ENCODE measurements around the gene PCDH7. TPM values are rescaled to one million over a fixed set of nuclear protein-coding genes. Genes with fewer than 3 reads are reported as not detected.

PCDH7 gene, protein sequence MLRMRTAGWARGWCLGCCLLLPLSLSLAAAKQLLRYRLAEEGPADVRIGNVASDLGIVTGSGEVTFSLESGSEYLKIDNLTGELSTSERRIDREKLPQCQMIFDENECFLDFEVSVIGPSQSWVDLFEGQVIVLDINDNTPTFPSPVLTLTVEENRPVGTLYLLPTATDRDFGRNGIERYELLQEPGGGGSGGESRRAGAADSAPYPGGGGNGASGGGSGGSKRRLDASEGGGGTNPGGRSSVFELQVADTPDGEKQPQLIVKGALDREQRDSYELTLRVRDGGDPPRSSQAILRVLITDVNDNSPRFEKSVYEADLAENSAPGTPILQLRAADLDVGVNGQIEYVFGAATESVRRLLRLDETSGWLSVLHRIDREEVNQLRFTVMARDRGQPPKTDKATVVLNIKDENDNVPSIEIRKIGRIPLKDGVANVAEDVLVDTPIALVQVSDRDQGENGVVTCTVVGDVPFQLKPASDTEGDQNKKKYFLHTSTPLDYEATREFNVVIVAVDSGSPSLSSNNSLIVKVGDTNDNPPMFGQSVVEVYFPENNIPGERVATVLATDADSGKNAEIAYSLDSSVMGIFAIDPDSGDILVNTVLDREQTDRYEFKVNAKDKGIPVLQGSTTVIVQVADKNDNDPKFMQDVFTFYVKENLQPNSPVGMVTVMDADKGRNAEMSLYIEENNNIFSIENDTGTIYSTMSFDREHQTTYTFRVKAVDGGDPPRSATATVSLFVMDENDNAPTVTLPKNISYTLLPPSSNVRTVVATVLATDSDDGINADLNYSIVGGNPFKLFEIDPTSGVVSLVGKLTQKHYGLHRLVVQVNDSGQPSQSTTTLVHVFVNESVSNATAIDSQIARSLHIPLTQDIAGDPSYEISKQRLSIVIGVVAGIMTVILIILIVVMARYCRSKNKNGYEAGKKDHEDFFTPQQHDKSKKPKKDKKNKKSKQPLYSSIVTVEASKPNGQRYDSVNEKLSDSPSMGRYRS (N-terminal part only)
- total RNA-seq: 10 to 100 TPM; 12.6 to 55.0 (median 40.0) TPM

DNA sequence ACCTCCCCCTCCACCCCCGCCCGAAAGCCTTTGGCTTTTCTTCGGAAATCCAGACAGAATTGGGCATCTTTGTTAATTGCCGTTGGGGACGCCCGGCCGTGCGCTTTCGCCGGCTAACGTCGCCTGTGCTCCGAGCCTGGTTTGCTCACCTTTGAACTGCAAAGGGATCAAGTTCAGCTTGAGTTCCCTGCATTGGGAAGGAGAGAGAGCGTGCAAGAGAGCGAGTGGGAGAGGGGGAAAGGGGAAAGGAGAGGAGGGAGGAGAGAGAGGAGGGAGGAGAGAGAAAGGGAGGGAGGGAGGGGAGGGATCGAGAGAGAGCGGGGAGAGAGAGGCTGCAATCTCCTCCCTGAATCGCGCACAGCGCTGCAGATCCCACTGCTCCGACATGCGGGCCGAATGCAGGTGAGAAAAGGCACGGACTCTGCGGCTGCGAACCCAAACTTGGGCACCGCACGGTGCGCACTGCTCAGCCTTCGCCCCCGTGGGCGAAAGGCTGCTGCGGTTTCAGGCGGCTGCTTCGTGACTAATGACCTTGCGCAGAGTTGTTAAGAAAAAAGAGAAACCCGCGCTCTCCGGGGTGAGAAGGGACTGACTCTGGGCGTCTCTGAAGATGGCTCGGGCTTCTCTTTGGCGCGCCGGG is at the start of gene PCDH7:
TSS of gene PCDH7 (plus strand) at position 349 of the 640 bp plus-strand sequence. CDS start 1,054 bp downstream, outside the sequence.
- TF ChIP-seq, protein P1, sequence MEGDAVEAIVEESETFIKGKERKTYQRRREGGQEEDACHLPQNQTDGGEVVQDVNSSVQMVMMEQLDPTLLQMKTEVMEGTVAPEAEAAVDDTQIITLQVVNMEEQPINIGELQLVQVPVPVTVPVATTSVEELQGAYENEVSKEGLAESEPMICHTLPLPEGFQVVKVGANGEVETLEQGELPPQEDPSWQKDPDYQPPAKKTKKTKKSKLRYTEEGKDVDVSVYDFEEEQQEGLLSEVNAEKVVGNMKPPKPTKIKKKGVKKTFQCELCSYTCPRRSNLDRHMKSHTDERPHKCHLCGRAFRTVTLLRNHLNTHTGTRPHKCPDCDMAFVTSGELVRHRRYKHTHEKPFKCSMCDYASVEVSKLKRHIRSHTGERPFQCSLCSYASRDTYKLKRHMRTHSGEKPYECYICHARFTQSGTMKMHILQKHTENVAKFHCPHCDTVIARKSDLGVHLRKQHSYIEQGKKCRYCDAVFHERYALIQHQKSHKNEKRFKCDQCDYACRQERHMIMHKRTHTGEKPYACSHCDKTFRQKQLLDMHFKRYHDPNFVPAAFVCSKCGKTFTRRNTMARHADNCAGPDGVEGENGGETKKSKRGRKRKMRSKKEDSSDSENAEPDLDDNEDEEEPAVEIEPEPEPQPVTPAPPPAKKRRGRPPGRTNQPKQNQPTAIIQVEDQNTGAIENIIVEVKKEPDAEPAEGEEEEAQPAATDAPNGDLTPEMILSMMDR (IDR thresholded peaks at IDR 0.05): no peak
- TF ChIP-seq POLR2A (IDR thresholded peaks at IDR 0.05): peak in 1 of 2 donors; percentile 57
- H3K27me3 ChIP-seq: no peaks in the 10 kb centered on the region
- intact Hi-C loops (cut with DNase I): loop anchor here (10.0 kb wide), 1 partner anchor 55 kb away; no protein-coding TSS in a partner anchor

DNA sequence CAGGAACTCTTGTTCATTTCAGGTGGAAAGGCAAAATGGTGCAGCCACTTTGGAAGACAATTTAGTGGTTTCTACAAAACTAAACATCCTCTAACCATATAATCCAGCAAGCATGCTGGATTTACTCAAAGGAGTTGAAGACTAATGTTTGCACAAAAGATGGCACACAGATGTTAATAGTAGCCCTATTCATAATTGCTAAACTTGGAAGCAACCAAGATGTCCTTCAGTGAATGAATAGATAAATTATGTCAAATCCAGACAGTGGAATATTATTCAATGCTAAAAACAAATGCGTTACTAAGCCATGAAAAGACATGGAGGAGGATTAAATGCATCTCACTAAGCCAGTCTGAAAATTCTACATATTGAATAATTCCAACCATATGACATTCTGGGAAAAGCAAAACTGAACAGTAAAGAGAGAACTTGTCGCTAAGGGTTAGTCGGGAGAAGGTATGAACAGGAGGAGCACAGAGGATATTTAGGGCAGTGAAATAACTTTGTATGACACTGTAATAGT is 48.2 kb upstream of the PCDH7 start:
- TF ChIP-seq, protein P1 (IDR thresholded peaks at IDR 0.05): no peak
- TF ChIP-seq POLR2A (IDR thresholded peaks at IDR 0.05): no peak
- Histone ChIP-seq H3K4me1 (no peaks in the 10 kb centered on the region), H3K27me3 (no peaks in the 10 kb centered on the region), H3K9me3 (no peaks in the 10 kb centered on the region), H3K36me3 (no peaks in the 10 kb centered on the region), H3K4me3 (replicated peaks in 1 of 3) (no peak overlapping the region), H3K27ac (no peak overlapping the region)
- intact Hi-C loops (cut with DNase I): no loop called here
- WGBS, 2 donors: 93 to 98% methylated on average over 3 of the region's 3 CpGs
- DNase-seq: no peak

More for the DNA sequence above, at the start of gene PCDH7:
- peak within 1 kb of the TSS; percentile 20 to 75 (median 71) for H3K27ac ChIP-seq
- 0 to 1% methylated on average over 40 to 44 of the region's 44 CpGs for WGBS, 2 donors
- DNase-seq: peak; percentile 69 to 75
- H3K4me1 ChIP-seq: peaks cover 10 to 13% of the 10 kb centered on the region in 2 donors
- H3K36me3 ChIP-seq: no peaks in the 10 kb centered on the region
- H3K4me3 ChIP-seq (replicated peaks in 1 of 3): peak within 1 kb of the TSS; percentile 7 to 65 (median 45)
- no peaks in the 10 kb centered on the region for H3K9me3 ChIP-seq

DNA sequence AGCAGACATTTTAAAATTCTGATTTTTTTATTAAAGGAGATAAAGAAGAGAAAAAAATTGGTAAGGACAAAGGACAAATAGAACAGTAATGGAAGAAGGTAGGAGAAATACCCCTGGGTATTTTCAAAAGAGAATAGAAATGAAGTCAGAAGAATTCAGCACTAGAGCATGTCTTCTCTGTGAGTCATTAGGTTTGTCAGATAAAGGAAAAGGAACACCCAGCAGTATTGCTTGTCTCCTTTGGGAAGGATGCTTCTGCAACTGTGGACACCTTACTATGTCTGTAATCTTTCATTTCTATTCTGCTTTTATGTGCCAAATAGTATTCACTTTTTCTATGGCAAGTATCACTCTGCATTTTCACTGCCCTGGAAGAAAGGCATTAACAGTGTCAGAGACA is 24.0 kb upstream of the PCDH7 start:
- TF ChIP-seq, protein P1 (IDR thresholded peaks at IDR 0.05): no peak
- no peak for TF ChIP-seq POLR2A (IDR thresholded peaks at IDR 0.05)
- Histone ChIP-seq H3K27ac (no peak overlapping the region), H3K4me3 (replicated peaks in 1 of 3) (no peak overlapping the region), H3K36me3 (no peaks in the 10 kb centered on the region), H3K27me3 (no peaks in the 10 kb centered on the region), H3K9me3 (no peaks in the 10 kb centered on the region), H3K4me1 (no peaks in the 10 kb centered on the region)
- DNase-seq: no peak
- intact Hi-C loops (cut with DNase I): no loop called here

DNA sequence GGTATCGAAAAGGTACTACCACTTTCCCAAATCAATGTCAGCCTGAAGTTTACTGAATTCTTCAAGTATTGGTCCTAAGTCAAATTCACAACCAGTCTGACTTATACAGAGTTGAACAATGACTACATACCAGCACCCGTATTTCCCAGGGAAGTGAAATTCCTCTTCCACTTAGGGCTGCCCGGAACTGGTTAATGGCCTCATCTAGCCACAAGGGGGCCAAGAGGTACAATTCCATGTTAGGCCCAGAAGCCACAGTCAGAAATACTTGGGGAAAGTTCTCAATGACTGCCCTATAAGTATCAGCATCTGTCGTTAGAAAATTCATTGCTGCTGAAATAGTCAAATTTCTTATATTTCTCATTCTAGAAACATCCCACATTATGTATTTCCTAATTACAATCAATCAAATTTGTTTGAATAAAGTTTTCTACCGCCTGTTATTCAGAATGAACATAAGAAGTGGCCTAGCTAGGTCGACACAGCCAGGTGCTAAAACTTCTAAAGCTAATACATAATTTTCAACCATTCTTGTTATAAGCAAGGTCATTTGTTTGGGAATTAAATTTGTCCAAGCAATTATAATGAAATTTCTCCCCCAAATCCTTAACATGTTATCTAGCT is 5.6 kb upstream of the PCDH7 start:
- Histone ChIP-seq H3K27me3 (no peaks in the 10 kb centered on the region), H3K4me1 (peaks cover 0 to 11% of the 10 kb centered on the region in 2 donors), H3K36me3 (no peaks in the 10 kb centered on the region), H3K9me3 (no peaks in the 10 kb centered on the region), H3K4me3 (replicated peaks in 1 of 3) (no peak overlapping the region), H3K27ac (no peak overlapping the region)
- WGBS, 2 donors: 45 to 51% methylated on average over 6 of the region's 6 CpGs
- DNase-seq: peak; percentile 59
- intact Hi-C loops (cut with DNase I): no loop called here
- TF ChIP-seq POLR2A (IDR thresholded peaks at IDR 0.05): no peak
- TF ChIP-seq, protein P1 (IDR thresholded peaks at IDR 0.05): peak; percentile 28 to 73 (median 54)

Measured in thyroid gland (tissue), 4 donors.